Osteoblast (primary cell): ENCODE results near the gene OR2AT4. TPM values are rescaled to one million over a fixed set of nuclear protein-coding genes. Genes with fewer than 3 reads are reported as not detected.

Experiments used
- DNase-seq: peaks from one replicate; pipeline ENCODE4 v3.0.0; 2011; ENCODE audit warnings: low spot score, mixed read lengths; ENCODE audit not compliant: insufficient read length; ENCODE audit errors: missing footprints
- H2AFZ ChIP-seq: 2 replicates; pipeline ENCODE4 v1.6.0; 2011; ENCODE audit warnings: mild to moderate bottlenecking, low read length
- H3K27ac ChIP-seq: 2 replicates; pipeline ENCODE4 v1.5.1; 2011; ENCODE audit warnings: mild to moderate bottlenecking, low read depth, low read length, moderate library complexity
- H3K27me3 ChIP-seq: 2 replicates; pipeline ENCODE4 v1.6.0; 2012; ENCODE audit warnings: mild to moderate bottlenecking, control low read depth, inconsistent platforms, low read length, moderate library complexity; ENCODE audit not compliant: insufficient read depth
- H3K36me3 ChIP-seq: 2 replicates; pipeline ENCODE4 v1.5.1; 2011; ENCODE audit warnings: mild to moderate bottlenecking, low read length, control low read depth, moderate library complexity; ENCODE audit not compliant: insufficient read depth
- H3K4me1 ChIP-seq: 2 replicates; pipeline ENCODE4 v1.5.1; 2011; ENCODE audit warnings: mild to moderate bottlenecking, low read length, control low read depth, moderate library complexity; ENCODE audit not compliant: insufficient read depth
- H3K4me2 ChIP-seq: 2 replicates; pipeline ENCODE4 v1.6.0; 2011; ENCODE audit warnings: mild to moderate bottlenecking, low read length; ENCODE audit not compliant: insufficient read depth
- H3K4me3 ChIP-seq: fragments of 200-600 bp; sonication (generic); 3 replicates; pipeline ENCODE4 v1.5.1; 2012; ENCODE audit warnings: mild to moderate bottlenecking, low read length, inconsistent platforms; ENCODE audit not compliant: insufficient read depth
- H3K79me2 ChIP-seq: 2 replicates; pipeline ENCODE4 v1.6.0; 2012; ENCODE audit warnings: mild to moderate bottlenecking, low read length, control low read depth, inconsistent platforms; ENCODE audit not compliant: insufficient read depth
- H3K9me3 ChIP-seq: 2 replicates; pipeline ENCODE4 v1.5.1; 2011; ENCODE audit warnings: low read depth, low read length, control low read depth
- H4K20me1 ChIP-seq: 2 replicates; pipeline ENCODE4 v1.6.0; 2012; ENCODE audit warnings: mild to moderate bottlenecking, low read length, control low read depth; ENCODE audit not compliant: insufficient read depth
- total RNA-seq: library from RNA; depleted of rRNA; stranded (reverse); fragments of >200 nt; gene quantifications from 2 replicates; pipeline ENCODE4 v1.2.3, GENCODE V29; 2012
- TF ChIP-seq, protein P1 (sequence below): IDR thresholded peaks from 2 replicates; pipeline ENCODE4 v1.5.1; 2011; ENCODE audit warnings: mild to moderate bottlenecking, low read depth, low read length, moderate library complexity; ENCODE audit errors: extremely low read depth

Gene OR2AT4
- total RNA-seq, 1 donor: not detected

DNA sequence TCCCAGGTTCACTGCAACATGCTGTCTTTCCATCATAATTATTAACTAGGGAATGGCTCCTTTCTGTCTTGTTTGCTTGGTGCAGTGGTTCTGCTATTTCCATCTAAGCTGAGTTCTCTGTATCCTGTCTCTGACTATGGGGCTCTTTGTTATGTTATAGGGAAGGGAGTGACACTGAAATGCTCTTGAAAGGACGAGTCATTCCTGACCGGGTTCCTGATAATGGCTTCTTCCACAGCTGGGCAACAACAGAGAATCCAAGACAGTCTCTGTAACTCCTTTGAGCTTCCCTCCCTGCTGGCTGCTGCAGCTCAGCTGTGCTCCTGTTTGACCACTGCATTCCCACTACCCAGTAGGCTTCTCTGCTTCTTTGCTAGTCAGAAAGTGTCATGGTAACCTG lies 24.1 kb downstream of the OR2AT4 start:
- Histone ChIP-seq H3K4me2 (no peak overlapping the region), H3K79me2 (no peaks in the 10 kb centered on the region), H3K36me3 (no peaks in the 10 kb centered on the region), H2AFZ (no peak overlapping the region), H3K4me1 (peaks cover 3% of the 10 kb centered on the region), H3K27me3 (peaks cover 33% of the 10 kb centered on the region), H3K27ac (no peak overlapping the region), H3K9me3 (no peaks in the 10 kb centered on the region), H4K20me1 (no peaks in the 10 kb centered on the region), H3K4me3 (no peak overlapping the region)
- no peak for DNase-seq
- TF ChIP-seq, protein P1, sequence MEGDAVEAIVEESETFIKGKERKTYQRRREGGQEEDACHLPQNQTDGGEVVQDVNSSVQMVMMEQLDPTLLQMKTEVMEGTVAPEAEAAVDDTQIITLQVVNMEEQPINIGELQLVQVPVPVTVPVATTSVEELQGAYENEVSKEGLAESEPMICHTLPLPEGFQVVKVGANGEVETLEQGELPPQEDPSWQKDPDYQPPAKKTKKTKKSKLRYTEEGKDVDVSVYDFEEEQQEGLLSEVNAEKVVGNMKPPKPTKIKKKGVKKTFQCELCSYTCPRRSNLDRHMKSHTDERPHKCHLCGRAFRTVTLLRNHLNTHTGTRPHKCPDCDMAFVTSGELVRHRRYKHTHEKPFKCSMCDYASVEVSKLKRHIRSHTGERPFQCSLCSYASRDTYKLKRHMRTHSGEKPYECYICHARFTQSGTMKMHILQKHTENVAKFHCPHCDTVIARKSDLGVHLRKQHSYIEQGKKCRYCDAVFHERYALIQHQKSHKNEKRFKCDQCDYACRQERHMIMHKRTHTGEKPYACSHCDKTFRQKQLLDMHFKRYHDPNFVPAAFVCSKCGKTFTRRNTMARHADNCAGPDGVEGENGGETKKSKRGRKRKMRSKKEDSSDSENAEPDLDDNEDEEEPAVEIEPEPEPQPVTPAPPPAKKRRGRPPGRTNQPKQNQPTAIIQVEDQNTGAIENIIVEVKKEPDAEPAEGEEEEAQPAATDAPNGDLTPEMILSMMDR: no peak

- Histone ChIP-seq H3K27me3 (peaks cover 27% of the 10 kb centered on the region), H3K79me2 (no peaks in the 10 kb centered on the region), H3K27ac (no peak overlapping the region), H2AFZ (no peak overlapping the region), H3K4me3 (no peak overlapping the region), H3K36me3 (no peaks in the 10 kb centered on the region), H3K4me1 (peaks cover 5% of the 10 kb centered on the region), H3K4me2 (no peak overlapping the region), H4K20me1 (no peaks in the 10 kb centered on the region), H3K9me3 (no peaks in the 10 kb centered on the region)
- DNase-seq: no peak
- TF ChIP-seq, protein P1: no peak
These were observed 27.2 kb downstream of the OR2AT4 start for GRCh38 chr11:75069473-75069872.

GRCh38 chr11:75068993-75069392 lies 27.7 kb downstream of the OR2AT4 start:
- DNase-seq: no peak
- H4K20me1 ChIP-seq: no peaks in the 10 kb centered on the region
- H3K9me3 ChIP-seq: no peaks in the 10 kb centered on the region
- no peak overlapping the region for H2AFZ ChIP-seq
- no peak overlapping the region for H3K4me2 ChIP-seq
- H3K79me2 ChIP-seq: no peaks in the 10 kb centered on the region
- H3K27me3 ChIP-seq: peaks cover 27% of the 10 kb centered on the region
- TF ChIP-seq, protein P1: no peak
- H3K27ac ChIP-seq: no peak overlapping the region
- H3K36me3 ChIP-seq: no peaks in the 10 kb centered on the region
- peaks cover 5% of the 10 kb centered on the region for H3K4me1 ChIP-seq
- no peak overlapping the region for H3K4me3 ChIP-seq

DNA sequence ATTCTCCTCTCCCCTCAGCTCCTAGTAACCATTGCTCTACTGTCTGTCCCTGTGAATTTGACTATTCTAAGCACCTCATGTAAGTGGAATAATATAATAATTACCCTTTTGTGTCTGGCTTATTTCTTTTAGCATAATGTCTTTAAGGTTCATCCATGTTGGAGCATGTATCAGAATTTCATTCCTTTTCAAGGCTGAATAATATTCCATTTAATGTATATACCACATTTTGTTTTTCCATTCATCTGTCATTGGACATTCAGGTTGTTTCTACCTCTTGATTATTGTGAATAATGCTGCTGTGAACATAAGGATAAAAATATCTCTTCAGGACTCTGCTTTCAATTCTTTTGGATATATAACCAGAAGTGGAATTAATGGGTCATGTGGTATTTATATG lies 28.1 kb downstream of the OR2AT4 start:
- H2AFZ ChIP-seq: no peak overlapping the region
- no peak for DNase-seq
- no peak overlapping the region for H3K4me2 ChIP-seq
- H3K27ac ChIP-seq: no peak overlapping the region
- peaks cover 5% of the 10 kb centered on the region for H3K4me1 ChIP-seq
- H3K27me3 ChIP-seq: peaks cover 23% of the 10 kb centered on the region
- no peaks in the 10 kb centered on the region for H4K20me1 ChIP-seq
- H3K4me3 ChIP-seq: no peak overlapping the region
- no peaks in the 10 kb centered on the region for H3K79me2 ChIP-seq
- TF ChIP-seq, protein P1: no peak
- no peaks in the 10 kb centered on the region for H3K36me3 ChIP-seq
- no peaks in the 10 kb centered on the region for H3K9me3 ChIP-seq
